ENCODE results near the gene ADAMTSL2.

ADAMTSL2 gene

GRCh38 chr9:133536080-133536479 lies 1.6 kb downstream of the ADAMTSL2 start:
- no peak for DNase-seq

- no peak for DNase-seq
Observed at GRCh38 chr9:133536536-133536935, 2.0 kb downstream of the ADAMTSL2 start.

- no peak for DNase-seq
Observed at GRCh38 chr9:133537257-133537656, 2.8 kb downstream of the ADAMTSL2 start.

DNA sequence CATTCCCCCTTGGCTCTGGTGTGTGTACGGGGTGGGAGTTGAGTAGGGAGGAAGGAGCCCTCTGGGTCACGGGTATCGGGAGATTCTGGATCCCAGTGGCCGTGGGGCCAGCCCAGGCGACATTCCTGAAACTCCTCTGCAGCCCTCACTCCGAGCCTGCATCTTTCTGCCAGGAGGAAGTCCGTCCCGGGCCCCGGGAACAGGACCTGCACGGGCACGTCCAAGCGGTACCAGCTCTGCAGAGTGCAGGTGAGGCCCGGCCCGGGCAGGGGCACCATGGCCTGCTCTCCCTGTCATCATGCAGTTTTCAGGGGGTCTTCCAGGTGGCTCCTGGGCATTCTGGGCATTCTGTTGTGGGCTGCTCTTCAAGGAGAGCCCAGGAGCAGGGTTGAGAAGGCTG lies 3.7 kb downstream of the ADAMTSL2 start:
- DNase-seq, result no peak

DNA sequence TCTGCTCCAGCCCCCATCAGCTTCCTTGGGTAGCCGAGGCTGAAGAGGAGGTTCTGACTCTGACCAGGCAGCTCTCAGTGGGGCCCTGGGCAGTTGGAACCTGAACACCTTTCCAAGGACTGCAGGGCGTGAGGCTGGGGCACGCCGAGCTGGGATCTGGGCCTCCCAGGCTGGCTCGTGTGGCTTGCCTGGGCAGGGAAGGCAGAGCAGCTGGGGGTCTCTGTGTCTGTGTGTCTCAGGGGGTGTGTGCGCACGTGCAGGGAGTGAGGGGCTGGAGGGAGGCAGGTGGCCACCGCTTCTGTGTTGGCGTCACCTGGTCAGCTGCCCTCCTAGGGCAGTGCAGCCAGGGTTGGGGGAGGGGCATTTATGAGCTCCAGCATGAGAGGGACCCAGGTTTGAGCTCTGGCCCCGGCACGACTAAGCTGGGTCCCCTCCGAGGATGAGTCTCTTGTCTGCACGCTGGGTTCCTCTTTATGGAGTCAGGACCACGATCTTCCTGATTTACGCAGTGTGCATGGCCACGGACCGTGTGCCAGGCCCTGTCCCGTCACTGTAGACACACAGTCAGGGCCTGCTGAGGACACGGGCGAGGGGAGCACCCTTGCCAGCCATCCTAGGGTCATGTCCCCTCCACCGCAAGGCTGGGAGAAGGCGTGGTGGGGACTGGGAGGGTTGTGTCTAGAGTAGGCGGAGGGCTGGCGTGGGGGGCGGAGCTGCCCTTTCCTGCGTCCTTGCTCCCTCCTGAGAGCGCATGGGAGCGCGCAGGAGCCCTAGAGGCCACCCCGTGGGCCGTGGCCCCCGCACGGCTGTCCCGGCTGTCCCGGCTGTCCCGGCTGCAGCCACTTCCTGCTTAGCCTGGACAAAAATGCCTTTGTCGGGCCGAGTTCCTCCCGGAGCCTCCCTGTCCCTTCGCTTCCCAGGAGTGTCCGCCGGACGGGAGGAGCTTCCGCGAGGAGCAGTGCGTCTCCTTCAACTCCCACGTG lies 4.6 kb downstream of the ADAMTSL2 start:
- DNase-seq, result no peak

DNA sequence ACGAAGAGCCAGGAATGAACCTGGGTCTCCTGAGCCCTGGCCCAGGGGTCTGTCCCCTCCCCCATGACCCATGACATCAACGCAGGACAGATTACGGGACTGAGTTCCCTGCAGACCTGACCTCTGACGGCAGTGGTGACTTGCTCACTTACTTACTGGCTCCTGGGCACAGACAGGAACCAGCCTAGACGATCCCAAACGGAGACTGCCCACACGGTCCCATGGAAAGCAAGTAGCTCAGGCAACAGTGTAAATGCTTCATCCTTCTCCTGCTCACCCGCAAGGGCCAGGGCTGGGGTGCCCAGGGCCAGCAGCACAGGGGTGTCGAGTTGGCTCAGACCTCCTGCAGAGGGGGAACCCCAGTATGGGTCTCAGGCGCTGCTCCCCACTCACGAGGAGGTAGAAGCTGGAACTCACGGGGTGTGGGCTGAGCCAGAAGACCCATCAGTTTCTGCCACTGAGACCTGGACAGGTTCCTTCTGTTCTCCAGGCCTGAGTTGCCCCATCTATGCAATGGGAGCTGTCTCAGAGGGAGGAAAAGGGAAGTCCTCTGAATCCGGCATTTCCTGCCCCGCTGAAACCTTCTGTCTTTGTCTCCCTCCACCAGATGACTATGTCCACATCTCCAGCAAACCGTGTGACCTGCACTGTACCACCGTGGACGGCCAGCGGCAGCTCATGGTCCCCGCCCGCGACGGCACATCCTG lies 5.6 kb downstream of the ADAMTSL2 start:
- DNase-seq, result no peak

- DNase-seq, result no peak
Observed at GRCh38 chr9:133540698-133541025, 6.2 kb downstream of the ADAMTSL2 start.

GRCh38 chr9:133542002-133542401 lies 7.5 kb downstream of the ADAMTSL2 start:
- DNase-seq, result no peak

DNA sequence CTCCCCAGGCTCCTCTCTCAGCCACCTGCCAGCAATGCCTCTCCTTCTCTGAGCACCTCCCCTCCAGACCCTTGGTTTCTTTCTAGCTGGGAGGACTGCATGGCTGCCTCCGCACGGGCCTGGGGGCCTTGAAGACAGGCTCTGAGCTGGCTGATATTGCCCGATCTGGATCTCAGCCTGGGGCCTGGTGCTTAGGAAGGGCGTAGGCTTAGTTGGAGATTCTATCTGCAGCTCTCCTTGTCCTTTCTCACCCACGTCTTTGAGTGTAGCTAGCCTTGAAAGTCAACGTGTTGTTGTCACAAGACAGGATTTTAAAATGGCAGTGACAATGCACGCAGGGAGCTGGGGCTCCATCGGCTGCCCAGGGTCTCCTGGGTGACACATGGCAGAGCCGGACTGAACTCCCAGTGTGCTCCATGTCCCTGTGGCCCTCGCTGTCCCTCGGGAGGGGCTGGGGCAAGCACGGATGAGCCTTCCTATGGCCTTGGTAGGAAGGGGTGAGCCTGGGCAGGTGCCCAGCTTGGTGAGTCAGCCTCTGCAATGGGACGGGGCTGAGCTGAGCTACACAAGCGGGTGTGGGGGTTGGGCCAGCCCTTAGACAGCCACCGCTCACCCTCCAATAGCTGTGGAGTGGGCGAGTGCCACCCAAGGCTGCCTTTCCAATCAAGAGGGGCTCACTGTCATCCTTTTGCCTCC lies 9.4 kb downstream of the ADAMTSL2 start:
- DNase-seq, result no peak

DNA sequence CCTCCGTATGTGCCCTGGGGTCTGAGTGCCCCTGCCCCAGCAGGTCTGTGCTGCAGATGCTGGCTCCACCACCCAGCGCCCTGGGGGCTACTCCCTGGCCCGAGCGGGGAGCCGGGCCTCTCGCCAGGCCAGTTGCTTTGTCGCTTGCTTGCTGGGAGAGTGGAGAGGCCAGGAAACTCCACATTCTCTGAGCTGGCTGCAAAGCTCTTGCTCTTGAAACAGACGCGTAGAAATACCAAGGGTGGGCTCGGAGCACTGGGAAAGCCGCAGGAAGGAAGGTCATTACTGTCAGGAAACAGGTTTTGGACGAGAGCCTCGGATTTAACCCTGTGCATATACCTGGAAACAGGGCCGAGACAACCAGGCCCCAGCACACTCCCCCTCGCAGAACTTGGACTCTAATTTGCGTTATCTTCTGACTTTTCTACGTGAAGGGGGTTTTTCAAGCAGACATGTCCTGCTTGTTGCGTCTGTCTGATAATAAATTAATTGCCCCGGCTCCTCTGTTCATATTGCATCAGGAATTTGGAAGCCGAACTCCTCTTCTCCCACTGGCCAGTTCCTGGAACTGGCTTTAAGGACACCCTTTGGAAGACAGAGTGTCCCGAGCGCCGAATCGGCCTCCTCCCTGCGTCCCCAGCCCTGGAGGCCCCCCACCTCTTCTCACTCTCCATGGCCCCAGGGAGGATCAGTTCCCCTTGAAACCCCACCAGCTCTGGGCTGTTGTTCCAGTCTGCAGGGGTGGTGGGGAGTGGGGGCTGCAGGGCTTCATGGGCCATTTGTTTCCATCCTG lies 11.2 kb downstream of the ADAMTSL2 start:
- no peak for DNase-seq

DNA sequence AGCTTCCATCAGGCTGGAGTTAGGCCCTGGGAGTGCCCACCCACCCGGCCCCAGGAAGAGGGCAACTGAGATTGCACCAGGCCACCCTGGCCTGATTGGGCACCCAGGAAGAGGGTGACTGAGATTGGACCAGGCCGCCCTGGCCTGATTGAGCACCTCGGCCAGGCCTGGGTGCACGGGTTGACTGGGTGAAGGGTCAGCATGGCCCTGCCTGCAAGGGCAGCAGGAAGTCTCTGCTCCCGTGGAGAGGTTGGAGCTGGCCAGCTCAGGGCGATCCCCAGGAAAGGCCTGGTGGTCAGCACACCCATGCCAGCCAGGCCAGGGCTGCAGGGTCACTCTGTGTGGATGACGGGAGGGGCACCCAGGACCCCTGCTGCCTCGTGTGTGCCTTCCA lies 11.8 kb downstream of the ADAMTSL2 start:
- no peak for DNase-seq

- DNase-seq, result no peak
Observed at GRCh38 chr9:133547116-133547515, 12.6 kb downstream of the ADAMTSL2 start.

DNA sequence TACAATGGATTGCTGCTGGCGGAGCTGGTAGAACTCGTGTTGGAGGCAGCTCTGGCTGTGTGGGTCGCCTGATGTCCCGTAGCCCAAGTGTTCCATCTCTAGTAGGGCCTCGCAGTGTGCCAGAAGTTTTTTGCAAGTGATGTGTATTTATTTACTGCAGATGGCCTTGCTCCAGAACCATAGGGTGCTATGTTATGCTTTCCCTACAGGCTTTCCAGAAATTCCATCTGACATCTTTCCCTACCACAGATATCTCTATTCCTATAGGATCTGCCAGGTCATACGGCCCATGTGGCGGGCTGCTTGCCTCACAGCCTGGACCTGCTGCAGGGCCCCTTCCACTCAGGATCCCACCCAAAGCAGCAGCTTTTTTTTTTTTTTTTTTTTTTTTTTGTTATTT lies 16.9 kb downstream of the ADAMTSL2 start:
- DNase-seq, result no peak

- DNase-seq, result no peak
Observed at GRCh38 chr9:133552236-133552635, 17.7 kb downstream of the ADAMTSL2 start.

DNA sequence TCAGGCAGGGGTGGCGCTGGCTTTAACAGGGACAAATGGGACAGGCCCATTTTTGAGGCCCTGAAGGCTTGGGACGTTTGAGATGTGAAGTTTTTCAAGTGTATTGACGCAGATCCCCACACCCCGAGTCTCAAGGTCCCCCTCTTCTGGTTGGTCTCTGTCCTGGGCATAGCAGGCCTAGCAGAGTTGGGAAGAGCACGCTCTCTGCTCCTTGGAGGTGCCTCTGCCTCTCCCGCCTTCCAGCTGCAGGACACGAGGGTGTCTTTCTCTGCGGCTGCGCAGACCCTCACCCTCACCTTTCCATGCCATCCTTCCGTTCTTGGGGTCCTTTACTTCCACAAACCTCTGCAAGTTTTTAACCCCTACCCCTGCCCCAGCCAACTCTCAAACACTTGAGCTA lies 18.6 kb downstream of the ADAMTSL2 start:
- DNase-seq, result no peak

DNA sequence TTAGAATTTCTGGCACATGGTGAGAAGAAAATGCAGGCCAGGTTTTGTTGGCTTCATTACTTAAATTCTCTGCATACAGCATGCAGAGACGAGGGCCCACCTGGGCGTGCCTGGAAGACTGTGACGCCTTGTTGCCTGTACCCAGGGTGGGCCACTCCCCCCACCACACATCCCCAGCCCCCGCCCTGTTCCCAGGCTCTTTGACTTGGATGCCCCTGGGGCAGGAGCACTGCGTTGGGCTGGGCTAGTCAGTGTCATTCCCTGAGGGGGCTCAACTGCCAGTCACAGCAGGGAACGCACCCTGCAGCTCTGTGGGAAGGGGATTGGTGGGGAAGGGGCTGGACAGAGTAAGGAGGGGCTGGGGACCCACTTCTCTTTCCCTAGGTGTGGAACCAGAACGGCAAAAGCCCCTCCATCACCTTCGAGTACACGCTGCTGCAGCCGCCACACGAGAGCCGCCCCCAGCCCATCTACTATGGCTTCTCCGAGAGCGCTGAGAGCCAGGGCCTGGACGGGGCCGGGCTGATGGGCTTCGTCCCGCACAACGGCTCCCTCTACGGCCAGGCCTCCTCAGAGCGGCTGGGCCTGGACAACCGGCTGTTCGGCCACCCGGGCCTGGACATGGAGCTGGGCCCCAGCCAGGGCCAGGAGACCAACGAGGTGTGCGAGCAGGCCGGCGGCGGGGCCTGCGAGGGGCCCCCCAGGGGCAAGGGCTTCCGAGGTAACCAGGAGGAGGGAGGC lies 19.6 kb downstream of the ADAMTSL2 start:
- DNase-seq, result no peak

DNA sequence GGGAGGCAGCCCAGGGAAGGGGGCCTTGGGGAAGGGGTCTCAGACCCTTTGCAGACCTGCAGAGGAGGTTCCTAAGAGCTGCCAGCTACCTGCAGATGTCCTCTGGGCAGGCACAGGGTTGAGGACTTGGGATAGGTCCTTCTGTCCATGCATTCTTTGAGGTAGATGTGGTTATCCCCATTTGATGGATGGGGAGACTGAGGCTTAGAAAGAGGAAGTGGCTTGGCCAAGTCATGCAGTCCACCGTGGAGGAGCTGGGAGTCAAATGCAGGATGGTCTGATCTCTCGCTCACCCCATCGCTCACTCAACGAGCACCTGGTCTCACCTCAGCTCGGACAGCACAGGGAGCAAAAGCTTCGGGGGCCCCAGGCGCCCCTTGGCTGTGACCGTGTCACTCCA lies 20.2 kb downstream of the ADAMTSL2 start:
- no peak for DNase-seq

GRCh38 chr9:133556354-133556753 lies 21.9 kb downstream of the ADAMTSL2 start:
- no peak for DNase-seq

GRCh38 chr9:133557581-133557980 lies 23.1 kb downstream of the ADAMTSL2 start:
- DNase-seq, result no peak

DNA sequence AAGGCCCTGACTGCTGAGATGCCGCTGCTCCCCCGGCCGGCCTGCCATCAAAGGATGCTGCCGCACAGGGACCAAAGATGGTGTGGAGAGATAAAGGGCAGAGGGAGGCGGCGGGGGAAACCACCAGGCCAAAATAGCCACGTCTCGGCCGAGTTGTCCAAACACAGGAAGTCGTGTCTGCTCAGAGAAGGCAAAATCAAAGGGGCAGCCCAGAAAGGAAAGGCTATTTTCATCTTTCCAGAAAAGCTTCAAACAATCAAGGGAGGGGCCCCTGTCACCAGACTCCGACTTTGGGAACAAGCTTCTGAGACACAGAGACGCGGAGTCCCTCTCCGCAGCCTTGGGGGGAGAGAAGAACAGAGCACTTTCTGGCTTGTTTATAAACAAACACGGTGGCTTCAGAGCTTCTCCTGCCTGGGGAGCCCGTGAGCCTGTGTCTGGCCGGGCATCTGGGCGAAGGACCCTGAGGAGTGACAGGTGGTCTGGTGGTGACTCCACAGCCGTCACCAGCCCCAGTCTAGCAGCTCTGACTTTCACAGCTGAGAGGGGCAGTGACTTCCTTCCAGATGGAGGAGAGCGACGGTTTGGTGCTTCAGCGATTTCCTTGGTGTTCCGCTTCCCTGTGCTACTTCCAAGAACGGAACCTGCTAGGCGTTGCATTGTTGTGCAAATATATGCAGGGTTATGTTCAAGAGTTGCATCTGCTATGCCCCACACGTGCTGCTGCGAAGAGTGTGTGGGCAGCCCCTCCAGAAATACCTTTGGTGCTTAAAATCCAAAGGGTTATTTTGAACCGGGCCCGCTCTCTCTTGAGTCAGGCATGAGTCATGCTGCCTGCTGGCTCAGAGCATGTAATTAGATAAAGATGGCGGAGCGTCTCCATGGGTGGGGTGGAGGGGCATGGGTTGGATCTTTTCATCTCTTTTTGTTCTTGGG lies 24.0 kb downstream of the ADAMTSL2 start:
- peak; percentile 84 for DNase-seq

GRCh38 chr9:133560311-133560710 lies 25.8 kb downstream of the ADAMTSL2 start:
- no peak for DNase-seq

All from 8988T (cell line).